ENCODE results near the gene TARS2.

- no peak for TF ChIP-seq CTCF (IDR thresholded peaks at IDR 0.05)
- no peak for TF ChIP-seq EZH2 (IDR thresholded peaks at IDR 0.05)
These were observed 17.9 kb upstream of the TARS2 start for GRCh38 chr1:150469291-150469690.

Data from neural progenitor cell (in vitro differentiated cells).